Activated CD4-positive, CD25-positive, alpha-beta regulatory T cell (primary cell): ENCODE results near the gene PPP3CA.

ENCODE experiments used
- DNase-seq, 4 experiments: peaks; one replicate each; lab custom pipeline; 2025; lab: John Stamatoyannopoulos, UW

Gene PPP3CA

GRCh38 chr4:101175896-101176676 lies 171.2 kb downstream of the PPP3CA start:
- DNase-seq = no peak

GRCh38 chr4:101174679-101175345 lies 172.5 kb downstream of the PPP3CA start:
- no peak for DNase-seq

- no peak for DNase-seq
Measured at GRCh38 chr4:101172369-101172768, 175.0 kb downstream of the PPP3CA start.

GRCh38 chr4:101171747-101172146 lies 175.6 kb downstream of the PPP3CA start:
- no peak for DNase-seq

GRCh38 chr4:101169044-101170014 lies 178.0 kb downstream of the PPP3CA start:
- DNase-seq = peak in 2 of 4 experiments; percentile 0

- no peak for DNase-seq
Measured at GRCh38 chr4:101163936-101164335, 183.4 kb downstream of the PPP3CA start.

GRCh38 chr4:101162990-101163380 lies 184.3 kb downstream of the PPP3CA start:
- no peak for DNase-seq

- DNase-seq = no peak
Measured at GRCh38 chr4:101160792-101161592, 186.3 kb downstream of the PPP3CA start.

GRCh38 chr4:101158507-101158906 lies 188.8 kb downstream of the PPP3CA start:
- no peak for DNase-seq

- DNase-seq = no peak
Measured at GRCh38 chr4:101158134-101158482, 189.2 kb downstream of the PPP3CA start.

- DNase-seq = no peak
Measured at GRCh38 chr4:101157415-101158133, 189.8 kb downstream of the PPP3CA start.

GRCh38 chr4:101156619-101157310 lies 190.6 kb downstream of the PPP3CA start:
- DNase-seq = no peak

GRCh38 chr4:101155945-101156344 lies 191.4 kb downstream of the PPP3CA start:
- DNase-seq = no peak

GRCh38 chr4:101155368-101155767 lies 192.0 kb downstream of the PPP3CA start:
- DNase-seq = no peak

GRCh38 chr4:101153653-101154052 lies 193.7 kb downstream of the PPP3CA start:
- DNase-seq = no peak

GRCh38 chr4:101152521-101152920 lies 194.8 kb downstream of the PPP3CA start:
- DNase-seq = no peak

- no peak for DNase-seq
Measured at GRCh38 chr4:101148551-101148950, 198.8 kb downstream of the PPP3CA start.

GRCh38 chr4:101147283-101147682 lies 200.0 kb downstream of the PPP3CA start:
- no peak for DNase-seq

GRCh38 chr4:101145021-101145420 lies 202.3 kb downstream of the PPP3CA start:
- DNase-seq = no peak

GRCh38 chr4:101142259-101142658 lies 205.1 kb downstream of the PPP3CA start:
- no peak for DNase-seq
